Stimulated activated naive CD8-positive, alpha-beta T cell treated with anti-CD3 and anti-CD28 coated beads, Interleukin-15, Interleukin-2, amounts not matched to agents 100 ng/mL and 50 ng/mL, for 24 hours (primary cell): ENCODE measurements around the gene NKAIN2.

Experiments used
- H3K27ac Mint-ChIP-seq: one replicate; pipeline ENCODE4 v1.8.0; 2021; ENCODE audit warnings: mild to moderate bottlenecking, mixed read lengths
- H3K27me3 Mint-ChIP-seq: one replicate; pipeline ENCODE4 v1.8.0; 2021; ENCODE audit warnings: mixed read lengths
- H3K36me3 Mint-ChIP-seq: one replicate; pipeline ENCODE4 v1.8.0; 2021; ENCODE audit warnings: low read depth, mixed read lengths
- H3K4me1 Mint-ChIP-seq: one replicate; pipeline ENCODE4 v1.8.0; 2021; ENCODE audit warnings: low read depth, mixed read lengths
- H3K4me3 Mint-ChIP-seq: one replicate; pipeline ENCODE4 v1.8.0; 2021; ENCODE audit warnings: mild to moderate bottlenecking, mixed read lengths
- H3K9me3 Mint-ChIP-seq: one replicate; pipeline ENCODE4 v1.8.0; 2021; ENCODE audit warnings: mixed read lengths

Gene NKAIN2

DNA sequence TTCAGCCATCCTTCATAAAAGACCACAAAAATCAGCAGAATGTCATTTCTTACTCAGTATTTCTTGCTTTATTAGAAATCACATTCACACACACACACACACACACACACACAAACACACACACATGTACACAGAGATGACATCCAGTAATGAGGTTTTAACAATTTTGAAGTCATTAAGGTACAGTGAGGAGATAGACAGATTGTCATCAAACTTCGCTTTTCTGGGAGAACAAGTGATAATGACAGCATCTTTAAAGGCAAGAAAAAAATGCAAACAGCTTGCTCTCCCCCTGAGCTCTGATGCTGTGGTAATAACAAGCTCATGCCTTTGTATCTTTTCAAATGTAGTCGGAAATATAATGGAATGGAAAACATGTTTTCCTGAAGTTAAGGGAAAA is 974.2 kb downstream of the NKAIN2 start:
- Mint-ChIP-seq H3K9me3 (peaks cover 4% of the 10 kb centered on the region), H3K4me3 (no peak overlapping the region), H3K27ac (no peak overlapping the region), H3K36me3 (no peaks in the 10 kb centered on the region), H3K4me1 (no peaks in the 10 kb centered on the region), H3K27me3 (no peaks in the 10 kb centered on the region)

DNA sequence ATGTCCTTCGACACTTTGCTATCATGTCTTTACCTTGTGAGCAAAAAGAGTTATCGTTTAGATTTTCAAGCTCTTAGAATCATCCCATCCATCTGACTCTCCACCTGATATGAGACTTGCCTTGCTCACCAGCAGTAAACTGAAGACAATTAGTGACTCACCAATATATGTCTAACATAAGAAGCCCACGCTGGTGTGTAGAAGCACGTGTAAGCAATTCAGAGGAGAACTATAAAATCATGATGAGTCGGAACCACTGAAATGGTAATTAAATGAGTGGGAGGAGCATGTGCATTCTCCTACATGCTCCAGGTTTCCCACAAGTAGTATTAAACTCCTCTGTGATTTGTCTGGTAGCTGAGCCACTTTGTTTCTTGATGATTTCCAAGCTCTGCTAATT is 977.0 kb downstream of the NKAIN2 start:
- Mint-ChIP-seq H3K9me3 (peaks cover 4% of the 10 kb centered on the region), H3K27me3 (no peaks in the 10 kb centered on the region), H3K4me1 (no peaks in the 10 kb centered on the region), H3K27ac (no peak overlapping the region), H3K4me3 (no peak overlapping the region), H3K36me3 (no peaks in the 10 kb centered on the region)

DNA sequence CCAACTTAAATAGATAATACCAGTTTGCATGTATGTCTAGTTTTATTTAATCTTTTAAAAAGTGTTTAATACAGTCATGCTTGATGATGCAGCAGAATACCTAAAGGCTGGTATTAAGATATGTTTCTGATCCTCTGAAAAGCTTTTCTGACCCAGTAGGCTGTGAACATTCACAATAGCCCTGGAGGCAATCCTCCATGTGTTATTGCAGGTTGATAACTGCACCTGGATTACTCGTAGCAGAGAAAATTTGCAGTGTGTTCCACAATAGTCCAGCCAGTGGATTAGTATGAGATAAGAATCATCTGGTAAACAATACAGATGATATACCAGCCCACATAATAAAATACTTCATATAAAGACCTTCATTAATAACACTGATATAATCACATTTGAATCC is 979.7 kb downstream of the NKAIN2 start:
- peaks cover 4% of the 10 kb centered on the region for H3K9me3 Mint-ChIP-seq
- H3K27me3 Mint-ChIP-seq: no peaks in the 10 kb centered on the region
- no peak overlapping the region for H3K4me3 Mint-ChIP-seq
- H3K4me1 Mint-ChIP-seq: no peaks in the 10 kb centered on the region
- no peak overlapping the region for H3K27ac Mint-ChIP-seq
- H3K36me3 Mint-ChIP-seq: no peaks in the 10 kb centered on the region

DNA sequence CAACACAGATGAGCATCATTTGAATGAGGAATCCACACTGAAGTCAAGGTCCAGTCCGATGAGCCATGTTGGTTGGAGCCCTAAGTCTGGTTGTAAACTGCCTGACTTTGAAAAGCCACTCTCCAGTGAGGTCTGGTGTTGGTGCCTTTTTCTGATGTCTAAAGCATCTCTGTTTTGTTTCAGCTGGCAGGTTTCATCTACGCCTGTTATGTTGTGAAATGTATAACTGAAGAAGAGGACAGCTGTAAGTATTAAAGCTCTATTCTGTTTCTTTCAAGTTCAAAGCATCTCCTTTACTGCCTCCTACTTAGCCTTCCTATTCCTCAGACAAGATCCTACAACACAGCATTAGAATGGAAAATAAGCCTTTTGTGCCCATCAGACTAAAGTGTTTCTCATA is 987.5 kb downstream of the NKAIN2 start:
- H3K36me3 Mint-ChIP-seq: no peaks in the 10 kb centered on the region
- no peaks in the 10 kb centered on the region for H3K9me3 Mint-ChIP-seq
- H3K4me1 Mint-ChIP-seq: no peaks in the 10 kb centered on the region
- no peak overlapping the region for H3K27ac Mint-ChIP-seq
- H3K4me3 Mint-ChIP-seq: no peak overlapping the region
- no peaks in the 10 kb centered on the region for H3K27me3 Mint-ChIP-seq

DNA sequence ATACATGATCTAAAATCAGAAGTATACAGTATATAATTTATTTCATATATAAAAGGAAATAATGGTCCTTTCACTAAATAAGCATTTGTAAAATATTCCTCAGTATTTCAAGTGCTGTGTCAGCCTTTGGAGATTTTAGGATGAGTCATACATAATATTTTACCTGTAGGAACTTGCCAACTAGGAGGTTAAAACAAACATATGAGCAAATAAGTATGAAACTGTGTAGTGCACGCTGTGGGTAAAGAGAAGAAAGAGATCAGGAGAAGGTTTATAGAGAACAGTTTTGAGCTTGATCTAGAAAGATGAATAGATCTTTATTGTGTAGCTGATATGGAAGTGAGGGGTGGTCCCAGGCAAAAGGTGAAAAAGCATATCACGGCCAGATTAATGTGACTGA is 988.7 kb downstream of the NKAIN2 start:
- Mint-ChIP-seq H3K9me3 (no peaks in the 10 kb centered on the region), H3K27ac (no peak overlapping the region), H3K4me3 (no peak overlapping the region), H3K36me3 (no peaks in the 10 kb centered on the region), H3K27me3 (no peaks in the 10 kb centered on the region), H3K4me1 (no peaks in the 10 kb centered on the region)

DNA sequence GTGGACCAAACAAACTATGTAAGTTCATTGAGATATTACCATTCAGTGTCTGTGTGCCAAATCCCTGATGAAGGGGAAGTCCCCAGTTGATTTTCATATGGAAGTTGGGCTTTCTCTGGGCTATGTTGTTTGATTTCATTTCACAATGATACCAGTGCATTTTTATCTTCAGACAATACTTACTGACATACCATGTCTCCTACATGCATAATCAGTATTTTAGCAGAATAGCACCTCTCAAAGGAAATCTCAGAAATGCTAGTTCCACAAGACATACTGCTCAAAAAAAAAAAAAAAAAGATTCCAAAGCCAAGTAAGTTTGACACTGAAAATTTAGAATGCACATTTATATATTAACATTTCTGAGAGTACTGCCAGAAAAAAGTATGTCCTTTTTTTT is 989.7 kb downstream of the NKAIN2 start:
- Mint-ChIP-seq H3K4me3 (no peak overlapping the region), H3K27ac (no peak overlapping the region), H3K9me3 (no peaks in the 10 kb centered on the region), H3K27me3 (no peaks in the 10 kb centered on the region), H3K4me1 (no peaks in the 10 kb centered on the region), H3K36me3 (no peaks in the 10 kb centered on the region)

DNA sequence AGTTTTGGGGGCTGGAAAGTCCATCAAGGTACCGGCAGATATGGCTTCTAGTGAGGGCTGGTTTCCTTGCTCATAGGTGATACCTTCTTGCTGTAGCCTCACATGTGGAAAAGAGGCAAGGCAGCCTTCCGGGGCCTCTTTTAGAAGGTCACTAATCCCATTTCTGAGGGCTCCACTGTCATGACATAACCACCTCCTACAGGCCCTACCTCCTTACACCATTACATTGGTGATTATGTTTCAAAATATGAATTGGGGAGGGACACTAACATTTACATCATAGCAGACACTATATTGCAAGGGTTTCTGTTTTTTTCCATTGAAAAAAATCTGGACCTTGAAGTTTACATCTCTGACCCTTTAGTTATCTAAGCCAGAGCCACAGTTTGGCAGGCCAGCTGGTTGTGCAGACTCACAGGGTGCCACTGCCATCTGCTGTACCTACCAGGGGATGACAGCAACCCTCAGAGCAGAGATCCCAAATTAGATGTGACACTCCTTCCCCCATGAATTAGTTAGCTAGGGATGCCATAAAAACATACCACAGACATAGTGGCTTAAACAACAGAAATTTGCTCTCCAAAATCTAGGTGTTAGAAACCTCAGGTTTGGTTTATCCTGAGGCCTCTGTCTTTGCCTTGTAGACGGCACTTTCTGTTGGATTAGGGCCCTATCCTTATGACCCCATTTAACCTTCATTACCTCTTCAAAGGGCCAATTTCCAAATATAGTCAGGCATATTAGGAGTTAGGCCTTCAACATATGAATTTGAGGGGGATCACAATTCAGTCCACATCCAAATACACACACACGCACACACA is 992.2 kb downstream of the NKAIN2 start:
- Mint-ChIP-seq H3K27me3 (no peaks in the 10 kb centered on the region), H3K4me1 (no peaks in the 10 kb centered on the region), H3K9me3 (no peaks in the 10 kb centered on the region), H3K4me3 (no peak overlapping the region), H3K36me3 (no peaks in the 10 kb centered on the region), H3K27ac (no peak overlapping the region)

DNA sequence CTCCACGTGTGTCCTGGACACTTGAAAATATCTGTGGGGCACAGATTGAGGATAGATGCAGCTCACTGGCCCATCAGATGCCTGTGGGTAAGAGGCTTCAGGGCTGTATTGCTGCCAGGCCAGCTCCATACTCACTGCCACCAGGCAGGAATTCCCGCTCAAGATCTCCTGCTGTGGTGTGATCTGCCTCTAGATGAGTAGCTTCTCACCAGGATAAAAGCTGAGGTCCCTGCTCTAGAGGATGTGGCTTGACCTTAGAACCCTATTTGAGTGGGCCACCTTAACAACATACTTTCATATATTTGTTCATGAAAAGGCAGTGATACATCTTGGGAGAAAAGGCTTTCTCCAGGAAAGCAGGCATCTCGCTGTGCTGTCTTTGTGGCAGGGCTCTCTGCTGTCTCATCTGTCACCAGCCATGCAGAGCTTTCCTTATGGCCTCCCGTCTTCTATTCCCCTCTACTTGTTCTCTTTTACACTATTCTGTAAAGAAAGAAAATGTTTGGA is 992.9 kb downstream of the NKAIN2 start:
- H3K9me3 Mint-ChIP-seq: no peaks in the 10 kb centered on the region
- H3K27me3 Mint-ChIP-seq: no peaks in the 10 kb centered on the region
- H3K36me3 Mint-ChIP-seq: no peaks in the 10 kb centered on the region
- H3K4me1 Mint-ChIP-seq: no peaks in the 10 kb centered on the region
- no peak overlapping the region for H3K27ac Mint-ChIP-seq
- no peak overlapping the region for H3K4me3 Mint-ChIP-seq

DNA sequence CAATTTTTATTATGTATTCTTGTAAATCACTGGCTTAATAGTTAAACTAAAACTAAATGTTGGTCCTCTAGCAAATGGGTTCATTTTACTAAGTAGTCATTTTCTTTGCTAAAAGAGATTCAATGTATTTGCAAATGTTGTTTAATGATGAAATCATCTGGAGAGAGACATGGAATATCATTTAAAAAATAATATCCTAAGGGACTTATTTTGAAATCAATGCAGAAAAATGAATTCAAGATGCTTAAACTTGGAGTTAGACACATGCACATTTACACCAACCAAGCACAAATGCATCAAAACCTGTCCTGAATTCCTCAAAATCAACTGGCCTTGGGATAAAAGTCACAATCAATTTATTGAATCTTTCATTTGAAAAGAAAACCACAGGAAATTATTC is 993.6 kb downstream of the NKAIN2 start:
- Mint-ChIP-seq H3K36me3 (no peaks in the 10 kb centered on the region), H3K27me3 (no peaks in the 10 kb centered on the region), H3K4me3 (no peak overlapping the region), H3K9me3 (no peaks in the 10 kb centered on the region), H3K27ac (no peak overlapping the region), H3K4me1 (no peaks in the 10 kb centered on the region)

DNA sequence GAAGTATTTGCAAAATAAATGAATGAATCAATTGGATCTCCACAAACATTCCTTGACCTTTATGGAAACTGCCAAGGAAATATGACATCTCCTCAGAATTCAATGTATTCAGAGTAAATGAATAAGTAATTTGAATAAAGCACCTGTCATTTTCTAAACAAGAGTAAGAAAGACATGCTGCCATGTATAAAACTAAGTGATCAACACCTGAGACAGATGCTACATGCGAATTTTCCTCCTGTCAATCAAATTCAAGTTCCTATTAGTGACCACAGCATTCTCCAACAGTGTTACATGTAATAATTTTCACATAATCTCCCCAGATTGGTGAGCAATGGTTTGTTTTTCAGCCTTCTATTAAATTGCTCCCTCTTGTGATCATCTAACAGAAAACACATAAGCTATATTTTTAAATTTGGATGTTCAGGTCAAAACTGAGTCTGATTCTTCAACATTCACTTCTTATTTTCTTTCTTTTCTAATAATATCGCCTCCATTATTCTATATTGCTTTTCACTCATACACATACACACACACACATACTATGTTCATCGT is 995.4 kb downstream of the NKAIN2 start:
- Mint-ChIP-seq H3K4me3 (no peak overlapping the region), H3K27me3 (no peaks in the 10 kb centered on the region), H3K9me3 (no peaks in the 10 kb centered on the region), H3K4me1 (no peaks in the 10 kb centered on the region), H3K36me3 (no peaks in the 10 kb centered on the region), H3K27ac (no peak overlapping the region)

DNA sequence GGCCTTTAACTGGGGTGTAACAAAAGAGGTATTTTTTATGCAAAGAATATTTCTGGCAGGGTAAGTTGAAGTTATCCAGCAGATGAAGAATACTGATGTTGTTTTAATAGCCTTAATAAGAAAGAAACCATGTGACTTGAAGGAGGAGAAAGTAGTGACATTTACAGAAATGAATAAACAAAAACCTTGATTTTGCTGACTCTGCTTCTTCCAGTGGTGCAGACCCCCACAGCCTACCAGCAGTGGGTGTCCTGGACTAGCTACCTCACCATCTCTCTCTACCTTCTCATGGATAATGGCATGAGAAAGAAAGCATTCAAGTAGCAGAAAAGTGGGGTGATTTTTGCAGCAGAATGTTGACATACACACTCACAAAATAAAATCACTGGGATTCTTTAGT is 996.0 kb downstream of the NKAIN2 start:
- H3K36me3 Mint-ChIP-seq: no peaks in the 10 kb centered on the region
- no peak overlapping the region for H3K4me3 Mint-ChIP-seq
- H3K27ac Mint-ChIP-seq: no peak overlapping the region
- H3K4me1 Mint-ChIP-seq: no peaks in the 10 kb centered on the region
- no peaks in the 10 kb centered on the region for H3K27me3 Mint-ChIP-seq
- H3K9me3 Mint-ChIP-seq: no peaks in the 10 kb centered on the region

DNA sequence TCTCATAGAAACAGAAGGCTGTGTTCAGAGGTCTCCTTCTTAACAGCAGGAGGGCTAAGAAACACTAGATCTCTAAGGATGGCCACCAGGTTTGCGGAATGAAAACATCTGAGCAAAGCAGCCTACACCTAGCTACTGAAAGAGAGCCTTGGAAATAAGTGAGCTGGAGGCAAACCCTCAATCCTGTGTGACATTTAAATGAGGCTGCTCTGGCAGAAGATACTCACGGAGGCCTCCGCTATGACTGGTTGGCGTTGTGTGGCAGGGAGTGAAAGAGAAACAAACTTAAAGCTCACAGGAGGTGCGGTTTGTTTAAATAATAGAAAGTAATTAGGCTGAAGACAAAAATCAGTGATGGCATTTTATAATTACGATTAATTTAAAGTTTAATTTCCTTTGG is 996.6 kb downstream of the NKAIN2 start:
- Mint-ChIP-seq H3K27me3 (no peaks in the 10 kb centered on the region), H3K4me3 (no peak overlapping the region), H3K36me3 (no peaks in the 10 kb centered on the region), H3K4me1 (no peaks in the 10 kb centered on the region), H3K9me3 (no peaks in the 10 kb centered on the region), H3K27ac (no peak overlapping the region)

DNA sequence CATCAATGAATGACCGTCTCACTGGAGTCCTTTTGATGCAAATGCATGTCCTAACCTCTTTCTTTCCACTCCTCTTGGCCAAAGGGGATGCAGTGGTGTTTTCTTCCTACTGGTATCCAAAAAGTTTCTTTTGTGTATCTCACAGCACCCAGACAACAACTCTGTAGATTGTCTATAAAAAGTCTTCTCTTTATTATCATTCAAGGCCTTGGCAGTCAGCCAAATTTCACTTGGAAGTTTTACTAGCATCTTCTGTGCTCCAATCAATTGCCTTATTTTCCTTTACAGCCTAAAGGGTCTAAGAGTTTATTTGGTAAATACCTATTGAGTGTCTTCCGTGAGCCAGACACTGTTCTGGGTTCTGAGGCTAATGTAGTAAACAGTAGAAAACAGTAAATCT is 1008.4 kb downstream of the NKAIN2 start:
- H3K36me3 Mint-ChIP-seq: no peaks in the 10 kb centered on the region
- H3K4me3 Mint-ChIP-seq: no peak overlapping the region
- no peak overlapping the region for H3K27ac Mint-ChIP-seq
- H3K27me3 Mint-ChIP-seq: no peaks in the 10 kb centered on the region
- H3K9me3 Mint-ChIP-seq: no peaks in the 10 kb centered on the region
- no peaks in the 10 kb centered on the region for H3K4me1 Mint-ChIP-seq

DNA sequence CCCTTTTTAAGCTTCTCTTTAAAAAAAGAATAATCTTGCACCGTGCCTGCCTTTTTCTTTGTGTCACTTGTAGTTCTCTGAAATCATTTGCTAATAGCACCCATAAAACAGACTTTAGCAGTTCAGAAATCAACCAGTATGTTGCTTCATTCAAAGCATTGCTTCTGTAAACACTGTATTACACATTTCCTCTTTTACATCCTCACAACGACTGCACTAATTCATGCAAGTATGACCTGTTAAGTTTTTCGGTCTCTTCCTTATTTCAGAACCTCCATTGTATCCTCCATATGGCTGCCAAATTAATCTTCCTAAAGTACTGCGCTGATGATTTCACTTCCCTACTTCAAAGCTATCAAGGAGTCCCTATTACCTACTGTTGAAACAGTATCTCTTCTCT is 1015.7 kb downstream of the NKAIN2 start:
- Mint-ChIP-seq H3K27ac (no peak overlapping the region), H3K4me1 (no peaks in the 10 kb centered on the region), H3K27me3 (no peaks in the 10 kb centered on the region), H3K4me3 (no peak overlapping the region), H3K36me3 (no peaks in the 10 kb centered on the region), H3K9me3 (no peaks in the 10 kb centered on the region)

DNA sequence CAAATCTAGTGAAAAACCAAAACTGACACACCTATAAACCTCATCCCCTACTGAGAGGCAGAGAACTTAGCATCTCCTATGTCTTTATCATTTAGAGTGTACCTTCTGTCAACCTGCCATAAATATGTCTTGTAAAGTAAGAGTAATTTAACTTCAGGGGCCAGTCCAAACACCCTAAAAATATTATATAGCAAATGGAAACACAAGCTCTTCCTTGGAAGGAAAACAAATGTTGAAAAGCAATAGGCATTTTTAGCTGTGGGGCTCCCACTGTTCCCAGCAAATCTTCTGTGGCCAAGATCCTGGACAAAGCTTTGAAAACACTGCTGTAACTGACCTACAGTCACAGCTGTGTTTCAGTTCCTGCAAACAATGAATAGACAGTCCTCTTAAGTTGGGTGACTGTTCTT is 1018.5 kb downstream of the NKAIN2 start:
- Mint-ChIP-seq H3K4me3 (no peak overlapping the region), H3K27me3 (no peaks in the 10 kb centered on the region), H3K36me3 (no peaks in the 10 kb centered on the region), H3K4me1 (no peaks in the 10 kb centered on the region), H3K27ac (no peak overlapping the region), H3K9me3 (no peaks in the 10 kb centered on the region)

DNA sequence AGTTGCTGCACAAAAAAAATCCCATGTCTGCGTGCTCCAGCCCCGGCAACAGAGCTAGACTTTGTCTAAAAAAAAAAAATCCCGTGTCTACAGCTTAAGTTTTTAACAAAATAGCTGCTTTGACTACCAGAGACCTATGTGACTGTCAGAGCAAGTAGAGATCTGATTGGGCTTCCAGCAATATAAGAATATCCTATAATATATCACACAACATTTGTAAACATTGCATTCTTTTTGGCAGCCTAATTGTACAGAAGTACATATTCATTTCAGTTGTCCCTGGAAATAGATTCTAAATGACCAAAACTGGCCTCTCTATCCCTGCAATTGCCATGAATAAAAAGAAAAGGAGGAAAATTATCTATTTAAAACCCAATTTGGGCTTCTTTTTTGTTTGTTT is 1019.1 kb downstream of the NKAIN2 start:
- Mint-ChIP-seq H3K36me3 (no peaks in the 10 kb centered on the region), H3K4me1 (no peaks in the 10 kb centered on the region), H3K27me3 (no peaks in the 10 kb centered on the region), H3K27ac (no peak overlapping the region), H3K9me3 (no peaks in the 10 kb centered on the region), H3K4me3 (no peak overlapping the region)
